ENCODE data around the gene NRCAM. TPM values are rescaled to one million over a fixed set of nuclear protein-coding genes. Genes with fewer than 3 reads are reported as not detected.

NRCAM gene
- total and polyA plus RNA-seq, 7 donors, result 1.3 to 3.9 (median 1.8) TPM; not detected in 2

GRCh38 chr7:108486291-108486966, 30.2 kb upstream of the NRCAM start:
- Histone ChIP-seq H3K4me1 (no peaks in the 10 kb centered on the region), H3K27ac (no peak overlapping the region), H3K27me3 (no peaks in the 10 kb centered on the region), H3K4me3 (no peak overlapping the region), H3K9me3 (no peaks in the 10 kb centered on the region), H3K36me3 (peaks cover 0 to 62% (median 15%) of the 10 kb centered on the region in 4 donors)
- no peak for DNase-seq
- no peak for TF ChIP-seq POLR2A (IDR thresholded peaks at IDR 0.05)
- TF ChIP-seq EP300 (IDR thresholded peaks at IDR 0.05), result no peak
- 89 to 92% methylated on average over 5 of the region's 5 CpGs for WGBS, 2 donors
- intact Hi-C loops (cut with DNase I), result no loop called here

GRCh38 chr7:108484137-108484536, 27.9 kb upstream of the NRCAM start:
- 80 to 97% methylated on average over 1 of the region's 1 CpG for WGBS, 2 donors
- Histone ChIP-seq H3K27ac (no peak overlapping the region), H3K27me3 (no peaks in the 10 kb centered on the region), H3K4me1 (no peaks in the 10 kb centered on the region), H3K4me3 (no peak overlapping the region), H3K36me3 (peaks cover 0 to 61% (median 9%) of the 10 kb centered on the region in 4 donors), H3K9me3 (no peaks in the 10 kb centered on the region)
- TF ChIP-seq CTCF (IDR thresholded peaks at IDR 0.05) (no peak), POLR2AphosphoS5 (IDR thresholded peaks at IDR 0.05) (no peak), POLR2A (IDR thresholded peaks at IDR 0.05) (no peak)
- no peak for DNase-seq
- intact Hi-C loops (cut with DNase I), result no loop called here

- TF ChIP-seq CTCF (IDR thresholded peaks at IDR 0.05) (no peak), POLR2A (IDR thresholded peaks at IDR 0.05) (no peak)
- intact Hi-C loops (cut with DNase I), result no loop called here
- no peaks in the 10 kb centered on the region for H3K27me3 ChIP-seq
- no peak overlapping the region for H3K27ac ChIP-seq
- H3K36me3 ChIP-seq, result peaks cover 0 to 62% (median 8%) of the 10 kb centered on the region in 4 donors
- no peaks in the 10 kb centered on the region for H3K4me1 ChIP-seq
- H3K9me3 ChIP-seq, result no peaks in the 10 kb centered on the region
- no peak for DNase-seq
- WGBS, 2 donors, result 94 to 95% methylated on average over 5 of the region's 5 CpGs
- no peak overlapping the region for H3K4me3 ChIP-seq
Observed at GRCh38 chr7:108480311-108480710, 24.1 kb upstream of the NRCAM start.

- peaks cover 0 to 62% (median 8%) of the 10 kb centered on the region in 4 donors for H3K36me3 ChIP-seq
- intact Hi-C loops (cut with DNase I), result no loop called here
Observed at GRCh38 chr7:108479751-108480150, 23.5 kb upstream of the NRCAM start.

GRCh38 chr7:108479118-108479517, 22.9 kb upstream of the NRCAM start:
- intact Hi-C loops (cut with DNase I), result no loop called here
- H3K9me3 ChIP-seq, result no peaks in the 10 kb centered on the region
- H3K36me3 ChIP-seq, result peaks cover 0 to 67% (median 8%) of the 10 kb centered on the region in 4 donors
- no peak for TF ChIP-seq EP300 (IDR thresholded peaks at IDR 0.05)
- no peak for TF ChIP-seq POLR2AphosphoS5 (IDR thresholded peaks at IDR 0.05)
- no peak for TF ChIP-seq CTCF (IDR thresholded peaks at IDR 0.05)
- no peak for TF ChIP-seq POLR2A (IDR thresholded peaks at IDR 0.05)
- H3K4me3 ChIP-seq, result no peak overlapping the region
- no peak overlapping the region for H3K27ac ChIP-seq
- WGBS, 2 donors, result 87 to 97% methylated on average over 5 of the region's 5 CpGs
- no peak for DNase-seq
- H3K4me1 ChIP-seq, result no peaks in the 10 kb centered on the region
- no peaks in the 10 kb centered on the region for H3K27me3 ChIP-seq

More at GRCh38 chr7:108479751-108480150, 23.5 kb upstream of the NRCAM start:
- TF ChIP-seq CTCF (IDR thresholded peaks at IDR 0.05) (no peak), POLR2AphosphoS5 (IDR thresholded peaks at IDR 0.05) (no peak), EP300 (IDR thresholded peaks at IDR 0.05) (no peak), POLR2A (IDR thresholded peaks at IDR 0.05) (no peak)
- no peak for DNase-seq
- WGBS, 2 donors, result 99% methylated on average over 2 of the region's 2 CpGs
- Histone ChIP-seq H3K9me3 (no peaks in the 10 kb centered on the region), H3K4me1 (no peaks in the 10 kb centered on the region), H3K27ac (no peak overlapping the region), H3K27me3 (no peaks in the 10 kb centered on the region), H3K4me3 (no peak overlapping the region)

Data from sigmoid colon (tissue), 7 donors.